Right ventricle myocardium inferior (tissue), 1 donor: ENCODE data around the gene CSNK1E. TPM values are rescaled to one million over a fixed set of nuclear protein-coding genes. Genes with fewer than 3 reads are reported as not detected.
"Not testable (repeated sequence)": the region's sequence is repeated elsewhere in the genome, so short reads cannot be mapped to it uniquely, and the experiment has no call there.

Experiments
- ATAC-seq: fragments of 200-7000 bp; cut with Tn5 transposase; one replicate; pipeline ENCODE4 v1.9.1; 2020; ENCODE audit warnings: mild to moderate bottlenecking, moderate library complexity
- DNase-seq: peaks from one replicate; pipeline ENCODE4 v3.0.0; 2021; ENCODE audit errors: missing footprints
- intact Hi-C: fragments of 100-400 bp; cut with DNase I; formaldehyde crosslinking; loops from one replicate; pipeline ENCODE4 v1.11.0; 2022
- long read RNA-seq: library from polyadenylated mRNA; unstranded; transcript quantifications from one replicate; pipeline ENCODE4 v2.0.0, GENCODE V29; 2021
- total RNA-seq: library from RNA; stranded (reverse); fragmentation: NEBNext Ultra II Directional; extraction: Animal tissue kit (Norgen Biotek cat#: 25700); gene quantifications from one replicate; pipeline ENCODE4 v1.2.1, GENCODE V29; 2021
- donor health status: DM: no; HTN: yes; CAD: no; lungs with severe emphysema.

Gene CSNK1E
- 55.4 TPM for total RNA-seq
- long read RNA-seq, transcript CSNK1E-203 (11 exons, 2,791 nt): major isoform, 18 of 40 reads
- long read RNA-seq, partial matches to known transcripts: 5 of 40 reads
- long read RNA-seq, other reads (novel, unspliced or antisense): 15 of 40 reads

GRCh38 chr22:38317122-38317994 is at the start of gene CSNK1E:
TSS of gene CSNK1E (minus strand) at chr22:38317433. CDS start at chr22:38314157, 3,276 bp downstream.
- intact Hi-C loops: loop anchor here (5.0 kb wide), 1 partner anchor 140 kb away; no protein-coding TSS in a partner anchor
- DNase-seq (peak; percentile 93), ATAC-seq (peak; percentile 71)

- DNase-seq, ATAC-seq, intact Hi-C loops: not testable (repeated sequence)
Measured at GRCh38 chr22:38365829-38366228, 48.6 kb upstream of the CSNK1E start.

- ATAC-seq, intact Hi-C loops, DNase-seq: not testable (repeated sequence)
Measured at GRCh38 chr22:38365174-38365573, 47.9 kb upstream of the CSNK1E start.

GRCh38 chr22:38360560-38360959 is 43.3 kb upstream of the CSNK1E start:
- DNase-seq, intact Hi-C loops, ATAC-seq: not testable (repeated sequence)

- intact Hi-C loops, ATAC-seq: not testable (repeated sequence)
Measured at GRCh38 chr22:38359817-38360216, 42.6 kb upstream of the CSNK1E start.

GRCh38 chr22:38357971-38358370 is 40.7 kb upstream of the CSNK1E start:
- intact Hi-C loops, ATAC-seq, DNase-seq: not testable (repeated sequence)

More at GRCh38 chr22:38359817-38360216, 42.6 kb upstream of the CSNK1E start:
- DNase-seq: not testable (repeated sequence)

GRCh38 chr22:38355275-38355674 is 38.0 kb upstream of the CSNK1E start:
- DNase-seq: no peak
- intact Hi-C loops: loop anchor here (2.0 kb wide), 1 partner anchor 302 kb away; no protein-coding TSS in a partner anchor
- no peak for ATAC-seq

- ATAC-seq (peak; percentile 3), DNase-seq (no peak)
- intact Hi-C loops: loop anchor here (1.0 to 5.0 kb wide), 3 partner anchors 91 to 301 kb away; no protein-coding TSS in a partner anchor
Measured at GRCh38 chr22:38353701-38354100, 36.5 kb upstream of the CSNK1E start.

GRCh38 chr22:38353142-38353629 is 36.0 kb upstream of the CSNK1E start:
- ATAC-seq (peak; percentile 85), DNase-seq (peak; percentile 91)
- intact Hi-C loops: loop anchor here (1.0 to 5.0 kb wide), 2 partner anchors 91 to 239 kb away; no protein-coding TSS in a partner anchor

GRCh38 chr22:38352436-38352835 is 35.2 kb upstream of the CSNK1E start:
- intact Hi-C loops: loop anchor here (5.0 kb wide), 1 partner anchor 90 kb away; no protein-coding TSS in a partner anchor
- DNase-seq: no peak
- ATAC-seq: no peak

- intact Hi-C loops: loop anchor here (5.0 kb wide), 1 partner anchor 88 kb away; no protein-coding TSS in a partner anchor
- ATAC-seq: no peak
Measured at GRCh38 chr22:38350444-38351359, 33.5 kb upstream of the CSNK1E start.

GRCh38 chr22:38348751-38349496 is 31.7 kb upstream of the CSNK1E start:
- intact Hi-C loops: no loop called here
- ATAC-seq: no peak
- DNase-seq: peak; percentile 32

More at GRCh38 chr22:38350444-38351359, 33.5 kb upstream of the CSNK1E start:
- peak; percentile 43 for DNase-seq

- ATAC-seq (no peak), DNase-seq (peak; percentile 4)
- intact Hi-C loops: no loop called here
Measured at GRCh38 chr22:38347944-38348750, 30.9 kb upstream of the CSNK1E start.

GRCh38 chr22:38347181-38347943 is 30.1 kb upstream of the CSNK1E start:
- intact Hi-C loops: no loop called here
- DNase-seq (peak; percentile 48), ATAC-seq (no peak)

- intact Hi-C loops: no loop called here
- ATAC-seq: no peak
- DNase-seq: peak; percentile 28
Measured at GRCh38 chr22:38346506-38346905, 29.3 kb upstream of the CSNK1E start.

- DNase-seq: no peak
- no peak for ATAC-seq
- intact Hi-C loops: no loop called here
Measured at GRCh38 chr22:38345782-38346181, 28.5 kb upstream of the CSNK1E start.
